Epithelial cell of umbilical artery (primary cell): ENCODE results near the gene FDXACB1. TPM values are rescaled to one million over a fixed set of nuclear protein-coding genes. Genes with fewer than 3 reads are reported as not detected.

ENCODE experiments used
- total RNA-seq: library from RNA; depleted of rRNA; stranded (reverse); fragments of >200 nt; gene quantifications from 2 replicates; pipeline ENCODE4 v1.2.3, GENCODE V29; 2014

FDXACB1 gene
- total RNA-seq = 2.6 and 3.8 TPM in 2 replicates

GRCh38 chr11:111878849-111879636, at the start of gene FDXACB1, which contains the start of gene CFAP68:
TSS of gene FDXACB1 (minus strand) at chr11:111879165. CDS start at chr11:111879132, 33 bp downstream.
TSS of gene CFAP68 (plus strand) at chr11:111879541. CDS start at chr11:111879561, 20 bp downstream.

GRCh38 chr11:111918390-111919256, 39.7 kb upstream of the FDXACB1 start, which contains the start of gene C11orf52:
TSS of gene C11orf52 (plus strand) at chr11:111918913. CDS start at chr11:111918973, 60 bp downstream.

GRCh38 chr11:111912535-111912934, 33.6 kb upstream of the FDXACB1 start, which contains the start of gene HSPB2:
TSS of gene HSPB2 (plus strand) at chr11:111912734. CDS start at chr11:111912830, 96 bp downstream.

GRCh38 chr11:111911563-111912401, 32.8 kb upstream of the FDXACB1 start, which contains the start of gene CRYAB:
TSS of gene CRYAB (minus strand) at chr11:111911770. CDS start at chr11:111911724, 46 bp downstream.

GRCh38 chr11:111870886-111871692, 7.9 kb downstream of the FDXACB1 start, which contains the start of gene ALG9:
TSS of gene ALG9 (minus strand) at chr11:111871581. CDS start at chr11:111871482, 99 bp downstream.

Other genes starting within 250 kb of the FDXACB1 start
- 36.1 and 60.0 TPM in 2 replicates for gene PPP2R1B, start 112.8 kb downstream of the FDXACB1 start, total RNA-seq
- 27.0 and 33.4 TPM in 2 replicates for gene ALG9, start 7.6 kb downstream of the FDXACB1 start, total RNA-seq
- gene CFAP68, start 376 bp upstream of the FDXACB1 start, total RNA-seq = 0.15 and 1.6 TPM in 2 replicates
- gene CRYAB, start 32.6 kb upstream of the FDXACB1 start, total RNA-seq = not detected in 2 replicates
- gene HSPB2, start 33.6 kb upstream of the FDXACB1 start, total RNA-seq = not detected in 2 replicates
- under 0.01 and 0.61 TPM in 2 replicates for gene C11orf52, start 39.7 kb upstream of the FDXACB1 start, total RNA-seq
- gene DIXDC1, start 58.2 kb upstream of the FDXACB1 start, total RNA-seq = 26.4 and 30.5 TPM in 2 replicates
- gene DLAT, start 146.2 kb upstream of the FDXACB1 start, total RNA-seq = 38.0 and 42.2 TPM in 2 replicates
- 1.2 and 1.9 TPM in 2 replicates for gene PIH1D2, start 194.9 kb upstream of the FDXACB1 start, total RNA-seq
- gene NKAPD1, start 195.1 kb upstream of the FDXACB1 start, total RNA-seq = 23.1 and 24.7 TPM in 2 replicates
- 40.9 and 70.5 TPM in 2 replicates for gene TIMM8B, start 207.6 kb upstream of the FDXACB1 start, total RNA-seq
- gene SDHD, start 207.7 kb upstream of the FDXACB1 start, total RNA-seq = 121 and 189 TPM in 2 replicates